ENCODE measurements around the gene EFNA2.

Gene EFNA2

DNA sequence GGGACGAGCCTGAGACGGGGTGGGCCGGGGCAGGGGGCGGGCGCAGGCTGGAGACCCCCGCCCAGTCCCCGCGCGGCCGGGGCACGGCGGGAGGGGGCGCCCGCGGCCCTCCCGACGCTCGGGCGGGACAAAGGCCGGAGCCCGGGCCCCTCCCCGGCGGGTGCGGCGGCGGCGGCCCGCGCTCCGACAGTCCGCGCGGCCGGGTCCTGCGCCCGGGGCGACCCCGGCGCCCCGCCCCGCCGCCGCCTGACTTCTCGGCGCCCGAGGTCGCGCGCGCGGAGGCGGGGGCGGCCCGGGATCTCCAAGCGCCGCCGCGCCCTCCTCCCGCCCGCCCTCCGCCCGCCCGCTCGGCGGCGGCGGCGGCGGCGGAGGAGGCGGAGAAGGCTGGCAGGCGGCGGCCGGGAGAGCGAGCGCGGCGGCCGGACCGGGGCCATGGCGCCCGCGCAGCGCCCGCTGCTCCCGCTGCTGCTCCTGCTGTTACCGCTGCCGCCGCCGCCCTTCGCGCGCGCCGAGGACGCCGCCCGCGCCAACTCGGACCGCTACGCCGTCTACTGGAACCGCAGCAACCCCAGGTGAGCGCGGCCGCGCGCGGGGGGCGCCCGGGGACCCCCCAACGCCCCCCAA, at the start of gene EFNA2:
EFNA2 (plus strand) TSS at position 137 of the 624 bp plus-strand sequence; CDS start at position 433, 296 bp downstream.
- DNase-seq = no peak

DNA sequence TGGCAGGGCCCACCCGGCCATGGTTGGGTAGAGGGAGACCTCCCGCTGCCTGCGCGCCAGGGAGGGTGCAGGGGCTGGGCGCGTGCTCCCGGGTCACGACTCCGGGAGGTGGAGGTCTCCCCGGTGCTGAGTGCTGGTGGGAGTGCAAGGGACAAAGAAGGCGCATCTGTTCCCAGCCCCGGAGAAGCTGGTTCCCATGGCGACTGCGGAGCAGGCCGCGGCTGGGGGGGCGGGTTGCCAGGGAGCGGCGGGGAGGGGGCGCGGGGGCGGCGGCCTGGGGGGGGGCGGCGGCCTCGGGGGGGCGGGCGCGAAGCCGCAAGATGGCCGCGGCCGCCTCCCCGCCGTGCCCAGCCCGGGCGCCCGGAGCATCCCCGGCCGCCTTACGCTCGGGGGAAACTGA, 49.1 kb upstream of the EFNA2 start:
- no peak for DNase-seq

DNA sequence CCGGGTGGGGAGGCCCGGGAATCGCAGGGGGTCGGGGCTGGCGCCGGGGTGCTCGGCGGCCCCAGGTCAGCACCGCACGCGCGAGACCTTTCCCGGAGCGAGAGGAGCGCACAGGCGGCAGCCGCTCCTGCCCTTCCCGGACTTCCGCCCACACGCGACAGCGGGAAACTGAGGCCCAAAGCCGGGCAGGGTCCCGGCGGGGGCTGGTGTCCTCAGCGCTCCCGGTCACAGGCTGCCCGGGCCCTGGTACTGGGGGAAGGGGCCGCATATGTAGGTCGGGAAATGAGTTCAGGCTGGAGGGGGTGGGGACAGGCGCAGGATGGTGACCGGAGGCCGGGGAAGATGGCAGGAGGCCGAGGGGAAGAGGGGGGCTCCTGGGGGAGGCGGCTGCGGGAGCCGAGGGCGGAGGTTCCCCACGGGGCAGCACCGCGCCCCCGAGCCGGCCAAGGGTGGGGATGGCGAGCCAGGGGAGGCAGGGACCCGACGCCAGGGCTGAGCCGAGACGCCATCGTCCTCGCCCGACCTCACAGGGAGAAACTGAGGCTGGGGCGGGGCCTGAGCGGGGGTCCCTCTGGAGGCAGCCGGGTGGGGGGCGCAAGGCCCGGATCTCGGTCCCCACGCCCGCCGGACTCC, 48.5 kb upstream of the EFNA2 start:
- no peak for DNase-seq

GRCh38 chr19:1237754-1238368, 47.8 kb upstream of the EFNA2 start, which contains the start of gene CBARP:
TSS of gene CBARP (minus strand) at chr19:1238005. CDS start at chr19:1236100, 1,905 bp downstream.
- DNase-seq = peak in 1 of 2 experiments; percentile 38

GRCh38 chr19:1238369-1239303, 47.0 kb upstream of the EFNA2 start:
- DNase-seq = no peak

DNA sequence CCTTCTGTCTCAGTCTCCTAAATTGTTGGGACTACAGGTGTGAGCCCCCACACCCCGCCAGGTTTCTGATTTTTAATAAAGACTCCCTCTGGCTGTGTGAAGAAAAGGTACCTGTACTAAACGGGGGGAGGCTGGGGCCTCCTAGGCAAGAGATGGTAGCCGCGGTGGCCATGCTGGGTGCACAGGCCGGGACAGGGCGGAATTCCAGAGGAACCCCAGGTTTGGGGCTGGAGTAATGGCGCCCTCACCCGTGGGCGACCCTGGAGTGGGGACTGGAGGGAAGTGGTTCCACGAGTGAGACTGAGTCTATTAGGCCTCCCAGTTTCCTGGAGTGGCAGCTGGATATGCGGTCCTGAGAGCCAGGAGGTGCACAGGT, 46.3 kb upstream of the EFNA2 start:
- no peak for DNase-seq

- peak; percentile 87 to 88 for DNase-seq
Measured at GRCh38 chr19:1239796-1240737, 45.6 kb upstream of the EFNA2 start.

DNA sequence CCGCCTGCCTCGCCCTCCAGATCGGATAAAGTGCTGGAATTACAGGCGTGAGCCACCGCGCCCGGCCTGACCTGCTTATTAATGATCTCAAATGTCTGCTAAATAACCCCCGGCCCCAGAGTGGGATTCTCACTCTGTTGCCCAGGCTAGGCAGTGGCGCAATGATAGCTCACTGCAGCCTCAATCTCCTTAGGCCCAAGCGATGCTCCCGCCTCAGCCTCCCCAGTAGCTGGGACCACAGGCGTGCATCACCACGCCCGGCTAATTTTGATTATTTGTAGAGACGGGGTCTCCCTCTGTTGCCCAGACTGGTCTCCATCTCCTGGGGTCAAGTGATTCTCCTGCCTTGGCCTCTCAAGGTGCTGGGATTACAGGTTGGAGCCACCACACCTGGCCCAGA, 44.7 kb upstream of the EFNA2 start:
- DNase-seq = no peak

DNA sequence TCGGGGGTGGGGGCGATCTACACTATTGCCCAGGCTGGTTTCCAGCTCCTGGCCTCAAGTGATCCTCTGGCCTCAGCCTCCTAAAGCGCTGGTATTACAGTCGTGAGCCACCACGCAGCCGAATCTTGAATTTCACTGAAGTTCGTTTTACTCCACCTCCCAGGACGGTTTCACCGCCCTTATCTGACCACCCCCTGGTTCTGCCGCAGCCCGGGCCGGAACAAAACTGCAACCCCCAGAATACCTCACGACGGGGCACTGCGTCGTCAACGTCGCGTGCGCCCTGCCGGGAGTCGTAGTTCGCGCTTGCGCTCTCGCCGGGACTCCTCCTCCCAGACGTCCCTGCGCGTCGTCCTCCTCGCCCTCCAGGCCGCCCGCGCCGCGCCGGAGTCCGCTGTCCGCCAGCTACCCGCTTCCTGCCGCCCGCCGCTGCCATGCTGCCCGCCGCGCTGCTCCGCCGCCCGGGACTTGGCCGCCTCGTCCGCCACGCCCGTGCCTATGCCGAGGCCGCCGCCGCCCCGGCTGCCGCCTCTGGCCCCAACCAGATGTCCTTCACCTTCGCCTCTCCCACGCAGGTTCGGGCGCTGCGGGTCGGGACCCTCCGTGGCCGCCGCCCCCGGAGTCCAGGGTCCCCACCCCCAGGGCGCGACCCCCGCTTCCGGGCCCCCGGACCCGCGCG, 44.1 kb upstream of the EFNA2 start, which contains the start of gene ATP5F1D:
ATP5F1D (plus strand) TSS at position 335 of the 679 bp plus-strand sequence; CDS start at position 435, 100 bp downstream.
- peak; percentile 93 to 94 for DNase-seq

DNA sequence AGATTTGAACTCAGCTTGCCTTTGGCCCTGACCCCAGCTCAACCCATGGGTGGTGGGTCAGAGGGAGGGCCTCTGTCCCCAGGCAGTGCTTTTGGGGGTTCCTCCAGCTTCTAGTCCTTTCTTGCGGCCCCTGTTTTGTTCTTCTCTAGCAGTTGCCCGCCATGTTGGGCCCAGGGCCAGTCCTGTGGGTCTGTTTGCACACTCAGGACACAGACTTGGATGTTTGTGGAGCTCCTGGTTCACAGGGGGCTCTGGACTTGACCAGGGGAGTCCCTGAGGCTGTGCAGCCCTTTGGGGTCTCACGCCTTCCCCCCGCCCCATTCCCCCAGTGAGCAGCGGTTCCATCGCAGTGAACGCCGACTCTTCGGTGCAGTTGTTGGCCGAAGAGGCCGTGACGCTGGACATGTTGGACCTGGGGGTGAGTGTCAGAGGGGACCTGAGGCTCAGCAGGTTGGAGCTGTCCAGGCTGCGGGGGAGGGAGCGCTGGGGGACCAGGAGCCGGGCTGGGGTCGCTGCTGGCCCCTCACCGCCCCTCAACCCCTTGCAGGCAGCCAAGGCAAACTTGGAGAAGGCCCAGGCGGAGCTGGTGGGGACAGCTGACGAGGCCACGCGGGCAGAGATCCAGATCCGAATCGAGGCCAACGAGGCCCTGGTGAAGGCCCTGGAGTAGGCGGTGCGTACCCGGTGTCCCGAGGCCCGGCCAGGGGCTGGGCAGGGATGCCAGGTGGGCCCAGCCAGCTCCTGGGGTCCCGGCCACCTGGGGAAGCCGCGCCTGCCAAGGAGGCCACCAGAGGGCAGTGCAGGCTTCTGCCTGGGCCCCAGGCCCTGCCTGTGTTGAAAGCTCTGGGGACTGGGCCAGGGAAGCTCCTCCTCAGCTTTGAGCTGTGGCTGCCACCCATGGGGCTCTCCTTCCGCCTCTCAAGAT, 41.6 kb upstream of the EFNA2 start:
- DNase-seq = peak; percentile 67 to 69

- DNase-seq = no peak
Measured at GRCh38 chr19:1244693-1245451, 40.8 kb upstream of the EFNA2 start.

DNA sequence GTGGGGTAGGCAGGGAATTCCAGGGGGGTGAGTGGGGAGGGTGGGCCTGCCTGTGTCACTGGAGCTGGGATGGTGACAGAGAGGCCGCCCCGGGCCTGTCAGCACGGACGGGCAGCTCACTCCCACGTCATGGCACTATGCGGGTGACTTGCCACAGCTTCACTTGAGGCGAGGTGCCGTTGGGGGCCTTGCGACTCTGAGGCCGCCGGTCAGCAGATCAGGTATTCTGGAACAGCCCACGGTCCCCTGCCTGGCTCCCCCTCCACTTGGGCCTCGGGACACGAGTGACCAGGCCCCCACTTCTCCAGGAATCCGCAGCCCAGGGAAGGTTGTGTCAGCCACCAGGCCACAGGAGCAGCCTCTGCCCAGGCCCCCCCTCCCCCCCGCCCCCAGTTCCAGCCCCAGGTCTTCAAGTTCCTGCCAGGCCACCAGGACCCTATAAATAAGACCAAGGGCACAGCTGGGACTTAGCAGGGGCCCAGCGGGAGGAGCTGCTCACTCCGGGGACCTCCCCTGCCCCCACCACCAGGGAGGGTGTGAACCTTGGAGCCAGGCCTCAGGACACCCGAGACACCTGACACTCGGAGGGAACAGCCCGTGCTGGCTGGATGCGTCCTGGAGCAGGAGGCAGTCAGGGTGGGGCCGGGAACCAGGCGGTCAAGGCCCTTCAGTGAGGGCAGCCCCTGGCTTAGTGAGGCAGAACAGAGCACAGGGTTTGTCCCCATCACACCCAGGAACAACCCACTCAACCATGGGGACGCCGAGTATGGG, 40.0 kb upstream of the EFNA2 start:
- DNase-seq = no peak

GRCh38 chr19:1246265-1247087, 39.2 kb upstream of the EFNA2 start:
- peak in 1 of 2 experiments; percentile 25 for DNase-seq

DNA sequence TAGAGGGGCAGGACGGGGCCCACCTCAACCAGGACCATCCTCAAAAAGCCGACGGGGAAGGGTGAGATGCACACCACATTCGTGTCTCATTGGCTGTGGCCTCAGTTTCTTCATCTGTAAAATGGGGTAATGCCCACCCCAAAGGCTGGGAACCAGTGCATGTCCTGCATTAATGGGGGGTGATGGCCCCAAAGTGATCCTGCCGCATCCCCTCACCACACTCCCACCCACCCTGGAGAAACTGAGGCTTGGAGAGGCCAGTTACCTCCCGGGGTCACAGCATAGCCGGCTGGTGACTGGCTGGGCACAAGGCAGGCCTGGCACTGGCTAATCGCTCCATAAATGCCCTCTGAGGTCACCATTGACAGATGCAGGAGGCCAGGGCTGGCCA, 37.9 kb upstream of the EFNA2 start:
- no peak for DNase-seq

DNA sequence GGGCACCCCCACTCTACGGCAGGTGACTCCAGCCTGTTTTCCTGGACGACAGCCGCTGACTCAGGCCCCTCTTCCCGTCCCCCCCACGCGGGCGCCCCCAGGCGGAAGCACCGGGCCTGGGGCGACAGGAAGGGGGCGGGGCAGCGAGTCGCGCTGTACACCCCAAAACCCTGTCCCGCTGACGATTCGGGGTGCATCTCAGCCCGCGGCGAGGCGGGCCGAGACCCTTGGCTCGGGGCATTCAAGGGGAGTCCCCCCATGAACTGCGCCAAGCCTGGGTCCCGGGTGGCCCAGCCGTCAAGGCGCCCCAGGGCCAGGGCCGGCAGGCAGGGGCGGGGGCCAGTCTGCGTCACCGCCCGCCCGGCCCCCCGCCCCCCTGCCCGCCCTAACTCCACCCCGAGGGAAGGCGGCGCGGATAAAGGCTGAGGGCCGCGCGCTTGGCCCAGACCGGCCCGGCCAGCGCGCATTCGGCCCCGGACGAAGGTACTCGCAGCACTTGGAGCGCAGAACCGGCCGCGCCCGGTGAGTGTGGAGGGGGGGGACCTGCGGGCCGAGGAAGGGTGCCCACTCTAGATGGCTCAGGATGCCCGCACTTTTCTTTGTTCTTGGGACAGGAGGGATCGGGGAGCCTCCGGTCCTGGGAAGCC, 37.4 kb upstream of the EFNA2 start, which contains the start of gene MIDN:
MIDN (plus strand) TSS at position 445 of the 647 bp plus-strand sequence. CDS start 1,714 bp downstream, outside the sequence.
- peak; percentile 81 for DNase-seq

GRCh38 chr19:1248786-1249297, 36.8 kb upstream of the EFNA2 start:
- DNase-seq = peak; percentile 80 to 85

Measured in NCI-H2081 (cell line).